ENCODE measurements around the gene SLC4A5.

- TF ChIP-seq CREB1 (IDR thresholded peaks at IDR 0.05; ENCODE audit: low read depth) = peak; percentile 61; the same call in 1 of the 2 replicates
- TF ChIP-seq REST (IDR thresholded peaks at IDR 0.05; ENCODE audit: low read depth) = no peak
- TF ChIP-seq EP300 (IDR thresholded peaks at IDR 0.05; ENCODE audit: borderline replicate concordance) = no peak; the same call in 1 of the 2 replicates
- peak; percentile 8; the same call in 1 of the 2 replicates for TF ChIP-seq CEBPB (IDR thresholded peaks at IDR 0.05)
- TF ChIP-seq NFIC (IDR thresholded peaks at IDR 0.05) = no peak
- peak; percentile 100 for TF ChIP-seq MAX (IDR thresholded peaks at IDR 0.05)
- TF ChIP-seq TEAD4 (IDR thresholded peaks at IDR 0.05) = peak; percentile 58
- peak; percentile 74 for TF ChIP-seq USF1 (IDR thresholded peaks at IDR 0.05)
Observed at GRCh38 chr2:74198461-74199274, 144.5 kb downstream of the SLC4A5 start, which contains the start of gene MTHFD2.
